Neuron (in vitro differentiated cells): Measurements from ENCODE around the gene UBE2K.
"Not testable (repeated sequence)": the region's sequence is repeated elsewhere in the genome, so short reads cannot be mapped to it uniquely, and the experiment has no call there.

Experiments used
- H2AFZ ChIP-seq: one replicate; pipeline ENCODE4 v1.6.1; 2013; ENCODE audit warnings: low read depth, mild to moderate bottlenecking, inconsistent platforms, low read length, moderate library complexity
- H3K27me3 ChIP-seq: one replicate; pipeline ENCODE4 v1.6.1; 2013; ENCODE audit warnings: low read length; ENCODE audit not compliant: insufficient read depth
- H3K36me3 ChIP-seq: one replicate; pipeline ENCODE4 v1.6.1; 2013; ENCODE audit warnings: low read length; ENCODE audit not compliant: insufficient read depth
- H3K4me1 ChIP-seq: one replicate; pipeline ENCODE4 v1.6.1; 2013; ENCODE audit warnings: low read length; ENCODE audit not compliant: insufficient read depth
- H3K4me3 ChIP-seq: 2 replicates; pipeline ENCODE4 v1.5.1; 2013; ENCODE audit warnings: mild to moderate bottlenecking, low read length, moderate library complexity
- H3K9me3 ChIP-seq: one replicate; pipeline ENCODE4 v1.6.1; 2013; ENCODE audit warnings: low read length

UBE2K gene

GRCh38 chr4:39697740-39698423 lies at the start of gene UBE2K:
Gene UBE2K, plus strand, starts transcription at chr4:39698136. Its CDS starts 192 bp downstream, at chr4:39698328.
- H3K4me3 ChIP-seq = peak within 1 kb of the TSS; percentile 64
- no peaks in the 10 kb centered on the region for H3K27me3 ChIP-seq
- H3K36me3 ChIP-seq = peaks cover 5% of the 10 kb centered on the region
- H3K9me3 ChIP-seq = no peaks in the 10 kb centered on the region
- peaks cover 23% of the 10 kb centered on the region for H3K4me1 ChIP-seq
- peak within 1 kb of the TSS; percentile 98 for H2AFZ ChIP-seq

- Histone ChIP-seq H2AFZ (no peak overlapping the region), H3K27me3 (no peaks in the 10 kb centered on the region), H3K4me1 (no peaks in the 10 kb centered on the region), H3K4me3 (no peak overlapping the region), H3K36me3 (no peaks in the 10 kb centered on the region), H3K9me3 (no peaks in the 10 kb centered on the region)
These were observed 49.7 kb upstream of the UBE2K start for GRCh38 chr4:39648213-39648612.

DNA sequence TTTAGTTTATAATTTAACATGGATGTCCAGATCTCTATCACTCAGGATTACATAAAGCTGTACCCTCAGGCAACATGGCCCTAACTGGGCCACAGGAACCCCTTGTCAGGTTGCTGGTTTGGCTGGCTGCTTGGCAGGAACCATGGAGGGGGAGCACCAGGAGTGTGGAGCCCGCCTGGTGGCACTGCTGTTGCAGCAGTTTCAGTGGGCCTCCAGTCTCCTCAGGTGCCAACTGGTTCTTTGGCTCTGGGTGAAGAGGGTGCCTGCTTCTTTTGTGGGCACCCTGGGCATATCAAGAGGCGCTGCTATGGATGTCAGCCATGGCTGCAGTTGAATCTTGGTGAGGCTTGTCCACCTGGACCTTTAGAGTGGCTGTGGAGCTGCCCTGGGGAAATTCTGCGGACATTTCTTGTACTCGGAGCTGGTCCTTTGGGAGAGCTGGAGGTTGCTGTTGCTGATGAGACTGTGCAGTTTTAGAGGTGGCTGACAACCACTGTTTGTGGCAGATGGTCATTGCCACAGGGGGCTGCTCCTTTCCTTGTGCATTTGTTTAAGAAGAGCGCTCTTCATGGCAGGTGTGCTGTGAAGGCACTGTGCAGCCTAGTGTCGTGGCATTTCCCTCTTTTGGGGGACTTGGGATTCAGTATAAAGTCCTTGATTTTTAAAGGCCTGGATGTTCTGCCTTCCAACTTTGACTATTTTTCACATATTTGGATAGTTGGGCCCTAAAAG lies 48.9 kb upstream of the UBE2K start:
- no peaks in the 10 kb centered on the region for H3K4me1 ChIP-seq
- no peaks in the 10 kb centered on the region for H3K36me3 ChIP-seq
- H2AFZ ChIP-seq = no peak overlapping the region
- H3K27me3 ChIP-seq = no peaks in the 10 kb centered on the region
- no peak overlapping the region for H3K4me3 ChIP-seq
- no peaks in the 10 kb centered on the region for H3K9me3 ChIP-seq

DNA sequence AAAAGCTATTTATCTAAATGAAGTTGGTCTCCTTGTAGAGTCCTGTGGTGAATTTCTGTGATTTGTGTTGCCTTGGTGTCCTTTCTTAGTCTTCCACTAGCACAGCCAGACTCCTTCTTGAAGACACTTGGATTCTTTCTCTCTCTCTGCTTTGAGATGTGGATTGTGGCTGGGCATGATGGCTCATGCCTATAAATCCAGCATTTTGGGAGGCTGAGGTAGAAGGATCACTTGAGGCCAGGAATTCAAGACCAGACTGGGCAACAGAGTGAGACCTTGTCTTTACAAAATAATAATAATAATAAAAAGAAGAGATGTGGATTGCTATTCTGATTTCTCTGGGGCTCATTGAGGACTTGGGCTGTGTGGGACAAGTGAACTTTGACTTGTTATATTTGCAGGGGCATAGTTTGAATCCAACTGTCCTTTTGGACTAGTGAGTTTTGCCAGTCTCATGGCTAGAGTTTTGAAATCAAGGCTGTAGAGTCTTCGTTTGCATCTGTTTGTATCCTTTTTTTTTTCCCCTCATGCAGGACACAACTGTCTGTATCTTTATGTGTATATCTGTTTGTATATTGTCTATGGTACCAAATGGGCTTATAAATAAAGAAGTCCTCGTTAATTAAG lies 48.2 kb upstream of the UBE2K start:
- H3K4me3 ChIP-seq = no peak overlapping the region
- no peaks in the 10 kb centered on the region for H3K36me3 ChIP-seq
- H3K9me3 ChIP-seq = no peaks in the 10 kb centered on the region
- no peaks in the 10 kb centered on the region for H3K27me3 ChIP-seq
- no peak overlapping the region for H2AFZ ChIP-seq
- no peaks in the 10 kb centered on the region for H3K4me1 ChIP-seq

DNA sequence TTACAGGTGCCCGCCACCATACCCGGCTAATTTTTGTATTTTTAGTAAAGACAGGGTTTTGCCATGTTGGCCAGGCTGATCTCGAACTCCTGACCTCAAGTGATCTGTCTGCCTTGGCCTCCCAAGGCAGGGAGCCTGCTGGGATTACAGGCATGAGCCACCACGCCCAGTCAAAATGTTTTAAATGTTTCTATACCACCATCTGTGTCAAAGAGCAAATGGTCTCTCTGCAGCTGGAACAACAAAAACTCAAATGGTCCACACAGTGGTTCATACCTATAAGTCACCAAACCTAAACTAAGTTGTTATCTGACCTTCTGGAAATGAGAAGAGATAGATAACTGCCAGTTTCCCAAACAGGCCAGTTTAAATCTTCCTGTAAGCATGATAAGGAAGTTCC lies 46.4 kb upstream of the UBE2K start:
- H3K36me3 ChIP-seq, H3K4me1 ChIP-seq, H3K4me3 ChIP-seq, H3K9me3 ChIP-seq, H3K27me3 ChIP-seq, H2AFZ ChIP-seq: not testable (repeated sequence)

- Histone ChIP-seq H3K9me3 (no peaks in the 10 kb centered on the region), H3K4me1 (no peaks in the 10 kb centered on the region), H3K36me3 (no peaks in the 10 kb centered on the region), H3K4me3 (no peak overlapping the region), H3K27me3 (no peaks in the 10 kb centered on the region), H2AFZ (no peak overlapping the region)
These were observed 42.7 kb upstream of the UBE2K start for GRCh38 chr4:39655211-39655610.

- Histone ChIP-seq H3K4me1 (no peaks in the 10 kb centered on the region), H3K27me3 (no peaks in the 10 kb centered on the region), H2AFZ (no peak overlapping the region), H3K4me3 (no peak overlapping the region), H3K9me3 (no peaks in the 10 kb centered on the region), H3K36me3 (no peaks in the 10 kb centered on the region)
These were observed 42.1 kb upstream of the UBE2K start for GRCh38 chr4:39655876-39656275.

- not testable (repeated sequence) for H3K27me3 ChIP-seq, H2AFZ ChIP-seq, H3K4me3 ChIP-seq, H3K36me3 ChIP-seq, H3K9me3 ChIP-seq, H3K4me1 ChIP-seq
These were observed 41.3 kb upstream of the UBE2K start for GRCh38 chr4:39656638-39657037.

DNA sequence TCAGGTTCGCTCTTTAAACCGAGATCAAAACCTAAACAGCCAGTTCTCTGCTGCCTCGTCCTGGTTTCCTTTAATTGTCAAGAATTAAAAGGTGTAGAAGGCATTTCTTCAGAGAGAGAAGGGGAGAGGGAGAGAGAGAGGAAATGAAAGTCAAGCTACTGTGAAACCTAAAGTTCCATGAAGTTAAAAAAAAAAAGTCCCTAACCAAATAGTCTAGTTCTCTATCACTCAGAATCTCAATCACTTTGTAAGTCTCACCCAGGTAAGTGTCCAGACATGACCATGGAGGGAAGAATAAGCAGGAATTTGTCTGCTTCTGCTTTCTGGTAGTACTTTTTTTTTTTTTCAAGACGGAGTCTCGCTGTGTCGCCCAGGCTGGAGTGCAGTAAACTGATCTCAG lies 40.5 kb upstream of the UBE2K start:
- no peak overlapping the region for H3K4me3 ChIP-seq
- H3K9me3 ChIP-seq = no peaks in the 10 kb centered on the region
- H3K27me3 ChIP-seq = no peaks in the 10 kb centered on the region
- H2AFZ ChIP-seq = no peak overlapping the region
- H3K36me3 ChIP-seq = no peaks in the 10 kb centered on the region
- no peaks in the 10 kb centered on the region for H3K4me1 ChIP-seq

DNA sequence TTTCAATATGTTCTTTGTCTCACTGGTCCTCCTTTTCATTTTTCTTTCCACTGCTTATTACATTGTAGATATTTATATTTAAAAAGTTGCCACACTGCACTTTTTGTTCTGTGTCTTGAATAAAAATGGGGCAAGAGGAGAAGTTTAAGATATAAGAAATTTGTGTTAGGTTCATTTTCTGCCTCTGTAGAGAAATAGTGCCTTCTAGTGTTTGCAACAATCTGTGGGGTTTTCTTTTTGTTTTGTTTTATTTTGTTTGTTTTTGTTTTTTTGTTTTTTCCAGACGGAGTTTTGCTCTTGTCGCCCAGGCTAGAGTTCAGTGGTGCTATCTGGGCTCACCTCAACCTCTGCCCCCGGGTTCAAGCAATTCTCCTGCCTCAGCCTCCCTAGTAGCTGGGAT lies 39.2 kb upstream of the UBE2K start:
- no peak overlapping the region for H3K4me3 ChIP-seq
- H3K9me3 ChIP-seq = no peaks in the 10 kb centered on the region
- no peaks in the 10 kb centered on the region for H3K27me3 ChIP-seq
- H2AFZ ChIP-seq = no peak overlapping the region
- no peaks in the 10 kb centered on the region for H3K4me1 ChIP-seq
- no peaks in the 10 kb centered on the region for H3K36me3 ChIP-seq

DNA sequence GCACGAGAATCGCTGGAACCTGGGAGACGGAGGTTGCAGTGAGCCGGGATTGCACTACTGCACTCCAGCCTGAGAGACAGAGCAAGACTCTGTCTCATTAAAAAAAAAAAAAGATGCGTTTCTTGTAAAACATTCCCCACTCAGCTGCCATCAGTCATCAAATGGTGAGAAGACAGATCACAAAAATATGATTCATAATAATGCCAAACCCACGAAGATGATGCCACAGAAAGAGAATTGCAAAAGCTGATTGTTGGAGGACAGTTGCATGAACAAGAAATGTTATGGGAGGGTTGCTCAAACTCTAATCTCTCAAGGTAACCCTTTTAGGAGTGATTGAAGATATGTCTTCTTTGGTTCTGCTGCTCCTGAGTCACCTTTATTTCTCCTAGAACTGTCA lies 37.9 kb upstream of the UBE2K start:
- Histone ChIP-seq H3K36me3 (no peaks in the 10 kb centered on the region), H3K27me3 (no peaks in the 10 kb centered on the region), H2AFZ (no peak overlapping the region), H3K9me3 (no peaks in the 10 kb centered on the region), H3K4me1 (peaks cover 7% of the 10 kb centered on the region), H3K4me3 (no peak overlapping the region)

- Histone ChIP-seq H3K4me3 (no peak overlapping the region), H3K27me3 (no peaks in the 10 kb centered on the region), H3K4me1 (peaks cover 14% of the 10 kb centered on the region), H3K9me3 (no peaks in the 10 kb centered on the region), H2AFZ (no peak overlapping the region), H3K36me3 (no peaks in the 10 kb centered on the region)
These were observed 37.2 kb upstream of the UBE2K start for GRCh38 chr4:39660757-39661156.

DNA sequence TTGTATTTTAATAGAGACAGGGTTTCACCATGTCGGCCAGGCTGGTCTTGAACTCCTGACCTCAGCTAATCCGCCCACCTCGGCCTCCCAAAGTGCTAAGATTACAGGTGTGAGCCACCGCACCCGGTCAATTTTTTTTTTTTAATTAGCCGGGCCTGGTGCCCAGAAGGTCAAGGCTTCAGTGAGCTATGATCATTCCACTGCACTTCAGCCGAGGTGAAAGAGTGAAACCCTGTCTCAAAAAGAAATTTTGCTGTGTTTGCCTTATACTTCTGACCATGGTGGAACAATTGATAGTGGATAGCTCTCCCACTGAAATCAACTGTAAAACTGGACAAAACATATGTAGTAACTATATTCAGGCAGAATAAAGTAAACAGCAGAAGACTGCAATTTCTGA lies 35.3 kb upstream of the UBE2K start:
- Histone ChIP-seq H3K36me3 (no peaks in the 10 kb centered on the region), H3K4me1 (peaks cover 23% of the 10 kb centered on the region), H3K9me3 (no peaks in the 10 kb centered on the region), H3K4me3 (no peak overlapping the region), H3K27me3 (no peaks in the 10 kb centered on the region), H2AFZ (no peak overlapping the region)
